ENCODE measurements around the gene CHCHD6. TPM values are rescaled to one million over a fixed set of nuclear protein-coding genes. Genes with fewer than 3 reads are reported as not detected.

Gene CHCHD6
- total RNA-seq, 1 donor from 2014 or later: 30.2 TPM

DNA sequence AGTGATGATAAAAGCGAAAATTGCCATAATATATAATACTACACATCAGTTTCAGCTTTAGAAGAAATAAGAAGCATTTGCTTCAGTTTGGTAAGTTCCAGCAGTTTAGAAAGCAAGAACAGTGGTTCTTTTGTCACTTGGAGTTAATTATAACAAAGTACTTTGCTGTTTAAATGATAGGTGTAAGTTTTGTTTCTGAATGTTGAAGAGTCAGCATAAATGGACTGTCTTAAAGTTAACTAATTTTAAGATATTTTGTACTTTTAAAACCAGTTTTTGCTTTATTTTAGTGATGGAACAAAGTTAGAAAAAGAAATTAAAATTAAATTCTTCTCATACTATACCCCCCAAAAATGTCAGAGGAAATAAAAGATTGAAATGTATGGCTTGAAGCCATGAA lies 24.6 kb downstream of the CHCHD6 start:
- no peaks in the 10 kb centered on the region for H3K4me1 Mint-ChIP-seq (ENCODE audit: low read depth)
- no peak overlapping the region for H3K27ac Mint-ChIP-seq
- peaks cover 15% of the 10 kb centered on the region for H3K36me3 Mint-ChIP-seq (ENCODE audit: insufficient read depth)
- no peak for DNase-seq (ENCODE audit: low spot score, unreplicated experiment)
- TF ChIP-seq, protein P1, sequence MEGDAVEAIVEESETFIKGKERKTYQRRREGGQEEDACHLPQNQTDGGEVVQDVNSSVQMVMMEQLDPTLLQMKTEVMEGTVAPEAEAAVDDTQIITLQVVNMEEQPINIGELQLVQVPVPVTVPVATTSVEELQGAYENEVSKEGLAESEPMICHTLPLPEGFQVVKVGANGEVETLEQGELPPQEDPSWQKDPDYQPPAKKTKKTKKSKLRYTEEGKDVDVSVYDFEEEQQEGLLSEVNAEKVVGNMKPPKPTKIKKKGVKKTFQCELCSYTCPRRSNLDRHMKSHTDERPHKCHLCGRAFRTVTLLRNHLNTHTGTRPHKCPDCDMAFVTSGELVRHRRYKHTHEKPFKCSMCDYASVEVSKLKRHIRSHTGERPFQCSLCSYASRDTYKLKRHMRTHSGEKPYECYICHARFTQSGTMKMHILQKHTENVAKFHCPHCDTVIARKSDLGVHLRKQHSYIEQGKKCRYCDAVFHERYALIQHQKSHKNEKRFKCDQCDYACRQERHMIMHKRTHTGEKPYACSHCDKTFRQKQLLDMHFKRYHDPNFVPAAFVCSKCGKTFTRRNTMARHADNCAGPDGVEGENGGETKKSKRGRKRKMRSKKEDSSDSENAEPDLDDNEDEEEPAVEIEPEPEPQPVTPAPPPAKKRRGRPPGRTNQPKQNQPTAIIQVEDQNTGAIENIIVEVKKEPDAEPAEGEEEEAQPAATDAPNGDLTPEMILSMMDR (IDR thresholded peaks at IDR 0.05; ENCODE audit: unreplicated experiment): no peak
- peaks cover 10% of the 10 kb centered on the region for H3K9me3 Mint-ChIP-seq (ENCODE audit: low read depth)
- no peaks in the 10 kb centered on the region for H3K27me3 Mint-ChIP-seq
- no peak overlapping the region for H3K4me3 Mint-ChIP-seq (ENCODE audit: low read depth)

DNA sequence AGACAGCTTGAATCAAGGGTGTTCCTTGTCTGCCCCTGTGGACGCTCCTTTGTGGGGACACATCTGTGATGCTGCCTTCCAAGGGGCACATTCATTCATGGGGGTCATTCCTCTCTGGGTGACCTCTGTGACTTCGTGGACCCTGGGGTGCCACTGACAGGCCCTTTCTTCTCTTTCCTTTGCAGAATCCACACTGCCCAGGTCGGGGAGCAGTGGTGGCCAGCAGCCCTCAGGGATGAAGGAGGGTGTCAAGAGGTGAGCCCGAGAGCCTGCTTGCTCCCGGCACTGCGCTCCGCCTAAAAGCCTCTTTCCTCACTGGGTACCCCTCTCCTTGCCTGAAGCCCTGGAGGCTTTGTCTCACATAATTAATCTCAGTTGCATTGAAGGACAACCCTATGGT lies 26.3 kb downstream of the CHCHD6 start:
- Mint-ChIP-seq H3K9me3 (ENCODE audit: low read depth) (no peaks in the 10 kb centered on the region), H3K27ac (no peak overlapping the region), H3K36me3 (ENCODE audit: insufficient read depth) (peaks cover 11% of the 10 kb centered on the region), H3K4me1 (ENCODE audit: low read depth) (peaks cover 1% of the 10 kb centered on the region), H3K27me3 (no peaks in the 10 kb centered on the region), H3K4me3 (ENCODE audit: low read depth) (no peak overlapping the region)
- TF ChIP-seq, protein P1 (IDR thresholded peaks at IDR 0.05; ENCODE audit: unreplicated experiment): no peak
- no peak for DNase-seq (ENCODE audit: low spot score, unreplicated experiment)

DNA sequence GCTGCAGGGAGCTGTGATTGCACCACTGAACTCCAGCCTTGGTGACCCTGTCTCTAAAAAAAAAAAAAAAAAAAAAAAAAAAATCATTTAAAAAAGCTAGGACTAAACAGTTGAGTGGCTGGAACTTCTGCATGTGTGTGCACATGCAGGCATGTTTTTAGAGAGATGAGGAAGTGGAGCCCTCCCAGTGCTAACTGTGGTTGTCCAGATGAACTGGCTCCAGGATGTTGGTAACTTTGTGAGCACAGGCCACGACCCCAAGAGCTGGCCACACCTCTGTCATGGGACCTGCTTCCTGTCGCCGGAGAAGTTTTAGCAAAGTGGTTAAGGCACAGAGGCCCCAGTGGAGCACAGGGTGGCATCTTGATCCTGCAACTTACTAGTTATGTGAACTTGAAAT lies 27.0 kb downstream of the CHCHD6 start:
- H3K27me3 Mint-ChIP-seq: no peaks in the 10 kb centered on the region
- H3K4me3 Mint-ChIP-seq (ENCODE audit: low read depth): no peak overlapping the region
- no peak overlapping the region for H3K27ac Mint-ChIP-seq
- DNase-seq (ENCODE audit: low spot score, unreplicated experiment): no peak
- TF ChIP-seq, protein P1 (IDR thresholded peaks at IDR 0.05; ENCODE audit: unreplicated experiment): no peak
- no peaks in the 10 kb centered on the region for H3K9me3 Mint-ChIP-seq (ENCODE audit: low read depth)
- peaks cover 1% of the 10 kb centered on the region for H3K4me1 Mint-ChIP-seq (ENCODE audit: low read depth)
- H3K36me3 Mint-ChIP-seq (ENCODE audit: insufficient read depth): peaks cover 10% of the 10 kb centered on the region

DNA sequence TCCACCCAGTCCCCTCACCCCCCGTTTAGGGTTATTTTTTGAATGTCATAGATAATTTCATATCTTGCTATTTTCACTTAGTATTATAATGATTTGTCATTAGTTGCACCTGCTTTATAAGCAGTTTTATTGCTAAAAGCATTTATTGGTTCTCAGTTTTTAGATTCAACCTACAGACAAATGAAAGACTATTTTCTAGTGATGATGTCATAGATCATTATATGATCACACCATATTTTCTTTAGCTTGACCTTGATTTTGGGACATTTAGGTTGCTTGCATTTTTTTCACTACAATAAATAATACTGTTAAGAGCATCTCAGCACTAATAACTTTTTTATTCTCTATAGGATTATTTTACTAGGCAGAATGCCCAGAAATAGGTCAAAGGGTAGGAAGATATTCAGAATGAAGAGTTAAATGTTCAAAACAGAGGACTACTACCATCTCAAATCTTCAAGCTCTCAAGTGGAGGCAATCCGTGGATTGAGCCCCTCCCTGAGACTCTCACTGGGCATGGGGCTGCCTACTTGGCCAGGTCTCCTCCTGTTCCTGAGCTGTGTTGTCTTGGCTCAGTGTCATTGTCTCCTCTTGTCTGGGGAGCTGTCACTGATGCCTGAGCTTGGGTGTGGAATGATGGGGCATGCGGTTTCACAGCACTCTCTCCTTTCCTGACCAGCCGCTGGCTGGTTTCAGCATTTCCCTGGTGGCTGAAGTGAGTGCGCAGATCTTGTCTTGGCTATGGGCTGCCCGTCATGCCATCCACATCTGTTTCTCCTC lies 28.4 kb downstream of the CHCHD6 start:
- Mint-ChIP-seq H3K9me3 (ENCODE audit: low read depth) (peaks cover 2% of the 10 kb centered on the region), H3K4me1 (ENCODE audit: low read depth) (peaks cover 1% of the 10 kb centered on the region)
- TF ChIP-seq, protein P1 (IDR thresholded peaks at IDR 0.05; ENCODE audit: unreplicated experiment): no peak

DNA sequence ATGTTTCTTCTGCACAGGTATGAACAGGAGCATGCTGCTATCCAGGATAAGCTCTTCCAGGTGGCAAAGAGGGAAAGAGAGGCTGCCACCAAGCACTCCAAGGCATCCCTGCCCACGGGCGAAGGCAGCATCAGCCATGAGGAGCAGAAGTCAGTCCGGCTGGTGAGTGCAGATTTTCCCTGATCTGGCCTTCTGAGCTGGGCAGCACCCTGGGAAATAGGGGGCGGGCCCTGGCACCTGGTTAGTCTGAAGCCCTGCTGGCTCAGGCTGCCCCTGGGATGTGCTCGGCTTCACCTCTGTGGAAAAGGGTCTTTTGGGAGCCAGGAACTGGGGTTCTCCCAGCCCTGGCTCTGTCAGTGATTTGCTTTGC lies 29.0 kb downstream of the CHCHD6 start:
- Mint-ChIP-seq H3K27me3 (no peaks in the 10 kb centered on the region), H3K36me3 (ENCODE audit: insufficient read depth) (peaks cover 18% of the 10 kb centered on the region), H3K27ac (no peak overlapping the region), H3K4me3 (ENCODE audit: low read depth) (no peak overlapping the region), H3K9me3 (ENCODE audit: low read depth) (peaks cover 4% of the 10 kb centered on the region), H3K4me1 (ENCODE audit: low read depth) (peaks cover 1% of the 10 kb centered on the region)
- TF ChIP-seq, protein P1 (IDR thresholded peaks at IDR 0.05; ENCODE audit: unreplicated experiment): no peak
- no peak for DNase-seq (ENCODE audit: low spot score, unreplicated experiment)

More for the DNA sequence above, 28.4 kb downstream of the CHCHD6 start:
- Mint-ChIP-seq H3K4me3 (ENCODE audit: low read depth) (no peak overlapping the region), H3K36me3 (ENCODE audit: insufficient read depth) (peaks cover 14% of the 10 kb centered on the region), H3K27me3 (no peaks in the 10 kb centered on the region), H3K27ac (no peak overlapping the region)
- DNase-seq (ENCODE audit: low spot score, unreplicated experiment): no peak
